GM12878 (cell line): ENCODE data around the gene WDR86. TPM values are rescaled to one million over a fixed set of nuclear protein-coding genes. Genes with fewer than 3 reads are reported as not detected.

Source experiments
- ATAC-seq: fragments of 200-7000 bp; cut with Tn5 transposase; 3 replicates; pipeline ENCODE4 v1.9.1; 2020; ENCODE audit warnings: mild to moderate bottlenecking, moderate library complexity
- BruUV-seq: library from RNA; stranded (reverse); fragments of 400-500 nt; replicated peaks from 2 replicates; lab custom pipeline; 2021; lab: Mats Ljungman, UMichigan
- CTCF ChIA-PET: fragments of 300-600 bp; sonication (Branson Sonifier 250); formaldehyde crosslinking; extraction: SDS; loops from one replicate; lab custom pipeline; 2021; ENCODE audit warnings: inconsistent platforms; lab: Yijun Ruan, JAX
- POLR2A ChIA-PET: fragments of 350-600 bp; formaldehyde crosslinking; extraction: SDS; loops from one replicate; lab custom pipeline; 2021; ENCODE audit warnings: inconsistent platforms; lab: Charles Lee
- RAD21 ChIA-PET: fragments of 300-600 bp; sonication (Branson Sonifier 250); formaldehyde crosslinking; loops from one replicate; lab custom pipeline; 2023; ENCODE audit warnings: antibody characterized with exemption; ENCODE audit not compliant: unreplicated experiment; lab: Charles Lee
- SMC1A ChIA-PET: fragments of 300-600 bp; sonication (Branson Sonifier 250); formaldehyde crosslinking; loops from one replicate; lab custom pipeline; 2023; ENCODE audit not compliant: unreplicated experiment, uncharacterized antibody; lab: Charles Lee
- DNase-seq: peaks from one replicate; pipeline ENCODE4 v3.0.0-alpha.2; 2011; ENCODE audit warnings: low read depth, low spot score
- FAIRE-seq: peaks from 3 replicates; lab custom pipeline; 2011; peaks lifted over from hg19 to GRCh38; lab: Jason Lieb, UNC
- H2AFZ ChIP-seq: 2 replicates; pipeline ENCODE4 v1.6.0; 2011; ENCODE audit warnings: low read depth, low read length, control low read depth; ENCODE audit not compliant: control insufficient read depth
- H3K27ac ChIP-seq: 2 replicates; pipeline ENCODE4 v1.5.1; 2011; ENCODE audit warnings: control low read depth; ENCODE audit not compliant: control insufficient read depth, insufficient read depth
- H3K27me3 ChIP-seq, 2 experiments: replicated peaks in 1 of 2; 2 replicates each; pipeline versions ENCODE4 v1.6.0 to v1.6.1; 2011; ENCODE audit warnings: low read length in 1 of 2; ENCODE audit not compliant: control insufficient read depth in 2 of 2, insufficient read depth in 2 of 2
- H3K36me3 ChIP-seq, 2 experiments: 2 replicates each; pipeline ENCODE4 v1.5.1; 2011; ENCODE audit warnings: low read length in 1 of 2; ENCODE audit not compliant: control insufficient read depth in 2 of 2, insufficient read depth in 2 of 2
- H3K4me1 ChIP-seq: 2 replicates; pipeline ENCODE4 v1.6.1; 2011; ENCODE audit warnings: mild to moderate bottlenecking, low read length, moderate library complexity, mixed read lengths; ENCODE audit not compliant: control insufficient read depth, insufficient read depth
- H3K4me2 ChIP-seq: 2 replicates; pipeline ENCODE4 v1.6.0; 2011; ENCODE audit warnings: control low read depth; ENCODE audit not compliant: control insufficient read depth, insufficient read depth
- H3K4me3 ChIP-seq: fragments of 200-600 bp; sonication (generic); 2 replicates; pipeline ENCODE4 v1.5.1; 2016
- H3K79me2 ChIP-seq: 2 replicates; pipeline ENCODE4 v1.6.0; 2011; ENCODE audit warnings: low read length; ENCODE audit not compliant: control insufficient read depth, insufficient read depth
- H3K9ac ChIP-seq: 2 replicates; pipeline ENCODE4 v1.8.0; 2011; ENCODE audit warnings: low read length, control low read depth, mixed read lengths; ENCODE audit not compliant: control insufficient read depth, insufficient read depth
- H3K9me3 ChIP-seq: replicated peaks from 3 replicates; pipeline ENCODE4 v1.5.1; 2011; ENCODE audit warnings: mild to moderate bottlenecking, low read length; ENCODE audit not compliant: control insufficient read depth, insufficient read depth
- H4K20me1 ChIP-seq: 2 replicates; pipeline ENCODE4 v1.6.0; 2011; ENCODE audit not compliant: control insufficient read depth, insufficient read depth
- CHD2 ChIP-seq: IDR thresholded peaks from 2 replicates; pipeline ENCODE4 v1.6.1; 2011; ENCODE audit warnings: low read depth, low read length, improper control_type of control experiment, borderline replicate concordance
- NFIC ChIP-seq: IDR thresholded peaks from 2 replicates; pipeline ENCODE4 v1.6.1; 2012; ENCODE audit warnings: low read depth, mild to moderate bottlenecking, inconsistent platforms, low read length, moderate library complexity
- RELA ChIP-seq: fragments of 450-650 bp; IDR thresholded peaks from 2 replicates; pipeline ENCODE4 v1.8.0; 2014; ENCODE audit warnings: borderline replicate concordance; ENCODE audit not compliant: partially characterized antibody
- SUZ12 ChIP-seq: fragments of 200-600 bp; sonication (generic); IDR thresholded peaks from one replicate; pipeline ENCODE4 v1.6.1; 2018; ENCODE audit warnings: antibody characterized with exemption, mild to moderate bottlenecking; ENCODE audit not compliant: unreplicated experiment
- WGBS: methylation state at CpG from one replicate; pipeline ENCODE4 v1.1.6; 2016; ENCODE audit warnings: low lambda C conversion rate; ENCODE audit not compliant: insufficient replicate concordance, insufficient coverage; ENCODE audit errors: missing lambda C conversion rate; 5-methylcytosine and 5-hydroxymethylcytosine counted together
- in situ Hi-C: fragments of 300-500 bp; cut with MboI; formaldehyde crosslinking; loops from 9 replicates; pipeline ENCODE4 v1.14.3; 2018; ENCODE audit warnings: mixed read lengths
- intact Hi-C: fragments of 100-400 bp; cut with micrococcal nuclease; formaldehyde crosslinking; loops from one replicate; pipeline ENCODE4 v1.14.2; 2022; ENCODE audit not compliant: unreplicated experiment
- polyA plus RNA-seq, 11 experiments: library from polyadenylated mRNA; depleted of rRNA in 4 of 11; unstranded in 6 of 11; stranded (reverse) in 5 of 11; fragments of >200 nt; fragmentation: Nextera tagmentation in 4 of 11; fragmentation: Illumina TruSeq in 1 of 11; extraction: Ambion mirVana in 4 of 11; extraction: Trizol in 1 of 11; gene quantifications; 1 replicate in 1 of 11; 2 replicates in 10 of 11; pipeline versions ENCODE4 v1.2.1 to v1.2.3, GENCODE V29; 2011 to 2016; ENCODE audit warnings: inconsistent platforms in 2 of 11, missing spikeins in 2 of 11, low read depth in 1 of 11
- total RNA-seq, 4 experiments: library from RNA; depleted of rRNA in 3 of 4; stranded (reverse); fragments of >200 nt in 3 of 4; fragmentation: Illumina TruSeq in 1 of 4; extraction: Trizol in 1 of 4; gene quantifications; 2 replicates each; pipeline versions ENCODE4 v1.2.1 to v1.2.3, GENCODE V29; 2013 to 2021
- TF ChIP-seq, protein P1 (sequence below), 3 experiments: IDR thresholded peaks in 2 of 3; conservative IDR thresholded peaks in 1 of 3; 2 replicates each; pipeline ENCODE4 v1.5.1; 2011; ENCODE audit warnings: low read depth in 3 of 3, low read length in 3 of 3, mild to moderate bottlenecking in 3 of 3, control low read depth in 2 of 3, moderate library complexity in 2 of 3, inconsistent platforms in 1 of 3, mixed read lengths in 1 of 3; ENCODE audit not compliant: control insufficient read depth in 2 of 3, insufficient read depth in 1 of 3; ENCODE audit errors: extremely low read depth in 1 of 3
- TF ChIP-seq, protein P2 (sequence below): IDR thresholded peaks from 2 replicates; pipeline ENCODE4 v1.6.1; 2011; ENCODE audit warnings: low read depth, low read length, improper control_type of control experiment, borderline replicate concordance

The WDR86 gene
- total and polyA plus RNA-seq, 10 of the 15 experiments (the other 5 are each of a cell fraction or from before 2014, with no cell fraction given), result 0.05 to 0.19 (median 0.15) TPM; not detected in 7

DNA sequence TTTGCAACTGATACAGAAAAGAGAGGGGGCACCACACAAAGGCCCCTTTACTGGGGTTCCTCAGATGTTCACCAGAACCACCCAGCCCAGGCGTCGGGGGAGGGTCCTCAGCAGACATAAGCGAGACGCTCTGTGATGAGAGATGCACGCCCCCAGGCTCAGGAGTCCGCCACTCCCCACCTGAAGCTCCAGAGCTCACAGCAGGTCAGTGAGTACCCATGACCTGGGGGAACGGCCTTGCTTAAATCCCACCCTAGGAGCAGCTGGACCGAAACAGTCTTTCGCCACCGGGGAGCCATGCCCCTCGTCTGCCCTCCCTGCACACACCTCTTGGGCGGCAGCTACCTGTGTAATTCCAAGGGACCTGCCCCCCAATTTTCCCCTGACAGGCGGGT, 27.3 kb upstream of the WDR86 start:
- Histone ChIP-seq H3K4me2 (no peak overlapping the region), H3K9me3 (no peaks in the 10 kb centered on the region), H3K27ac (no peak overlapping the region), H4K20me1 (no peaks in the 10 kb centered on the region), H3K27me3 (peaks cover 0 to 2% of the 10 kb centered on the region in 2 experiments; a peak in 2 of 4 replicates), H3K9ac (no peak overlapping the region), H3K4me3 (no peak overlapping the region), H3K79me2 (no peaks in the 10 kb centered on the region), H2AFZ (no peak overlapping the region), H3K36me3 (no peaks in the 10 kb centered on the region), H3K4me1 (peaks cover 8% of the 10 kb centered on the region)
- no peak for TF ChIP-seq SUZ12
- RAD21 ChIA-PET, result interaction anchor here (0.8 to 1.2 kb wide), 2 partner anchors 12 to 196 kb away, joined by 3 read pairs; no protein-coding TSS in a partner anchor
- 35% methylated on average over 13 of the region's 13 CpGs for WGBS
- CTCF ChIA-PET, result interaction anchor here (0.6 to 1.6 kb wide), 2 partner anchors 11 to 68 kb away, joined by 3 to 4 read pairs; no protein-coding TSS in a partner anchor
- ATAC-seq (no peak), FAIRE-seq (no peak), DNase-seq (no peak)
- POLR2A ChIA-PET, result no interaction called here
- intact Hi-C loops (no loop called here), in situ Hi-C loops (no loop called here)
- BruUV-seq, result no TSS peak
- SMC1A ChIA-PET, result no interaction called here

DNA sequence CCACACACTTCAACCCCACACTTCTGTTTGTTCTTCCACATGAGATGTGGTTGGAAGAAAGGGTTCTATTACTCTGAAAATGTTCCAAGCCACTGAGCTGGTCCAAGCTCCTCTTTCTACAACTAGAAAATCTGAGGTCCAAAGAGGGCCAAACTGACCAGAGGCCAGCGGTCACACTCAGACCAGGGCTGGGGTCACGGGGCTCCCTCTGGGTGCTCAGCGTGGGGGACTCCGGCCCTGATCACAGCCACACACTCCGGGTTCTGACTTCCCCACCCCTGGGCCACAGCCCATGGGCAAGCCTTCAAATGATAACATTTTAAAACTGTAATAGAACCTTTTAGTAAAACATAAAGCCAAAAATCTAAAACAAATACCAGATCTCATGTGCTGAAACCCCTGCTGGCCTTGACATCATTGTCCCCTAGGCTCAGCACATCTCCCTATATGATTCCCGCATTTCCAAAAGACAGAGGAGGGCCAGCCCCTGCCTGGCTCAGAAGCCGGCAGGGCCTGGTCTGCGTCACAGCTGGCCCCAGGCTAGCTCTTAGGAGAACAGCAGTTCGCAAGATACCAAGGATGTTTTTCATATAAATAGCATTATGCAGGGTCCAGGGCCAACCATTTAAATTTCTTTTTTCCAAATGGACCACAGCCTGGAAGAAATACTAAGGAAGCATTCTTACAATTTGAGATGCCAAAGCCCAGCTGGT, 26.8 kb upstream of the WDR86 start:
- 46% methylated on average over 9 of the region's 9 CpGs for WGBS
- H3K9ac ChIP-seq, result no peak overlapping the region
- peaks cover 8% of the 10 kb centered on the region for H3K4me1 ChIP-seq
- DNase-seq (no peak), FAIRE-seq (no peak), ATAC-seq (no peak)
- SMC1A ChIA-PET, result no interaction called here
- H3K9me3 ChIP-seq, result no peaks in the 10 kb centered on the region
- no peaks in the 10 kb centered on the region for H3K79me2 ChIP-seq
- POLR2A ChIA-PET, result no interaction called here
- CTCF ChIA-PET, result interaction anchor here (0.6 to 1.6 kb wide), 2 partner anchors 12 to 68 kb away, joined by 3 to 4 read pairs; no protein-coding TSS in a partner anchor
- no TSS peak for BruUV-seq
- no peaks in the 10 kb centered on the region for H4K20me1 ChIP-seq
- H3K27me3 ChIP-seq, result peaks cover 0 to 2% of the 10 kb centered on the region in 2 experiments; a peak in 2 of 4 replicates
- H3K4me2 ChIP-seq, result no peak overlapping the region
- TF ChIP-seq NFIC, result no peak
- TF ChIP-seq, protein P1, sequence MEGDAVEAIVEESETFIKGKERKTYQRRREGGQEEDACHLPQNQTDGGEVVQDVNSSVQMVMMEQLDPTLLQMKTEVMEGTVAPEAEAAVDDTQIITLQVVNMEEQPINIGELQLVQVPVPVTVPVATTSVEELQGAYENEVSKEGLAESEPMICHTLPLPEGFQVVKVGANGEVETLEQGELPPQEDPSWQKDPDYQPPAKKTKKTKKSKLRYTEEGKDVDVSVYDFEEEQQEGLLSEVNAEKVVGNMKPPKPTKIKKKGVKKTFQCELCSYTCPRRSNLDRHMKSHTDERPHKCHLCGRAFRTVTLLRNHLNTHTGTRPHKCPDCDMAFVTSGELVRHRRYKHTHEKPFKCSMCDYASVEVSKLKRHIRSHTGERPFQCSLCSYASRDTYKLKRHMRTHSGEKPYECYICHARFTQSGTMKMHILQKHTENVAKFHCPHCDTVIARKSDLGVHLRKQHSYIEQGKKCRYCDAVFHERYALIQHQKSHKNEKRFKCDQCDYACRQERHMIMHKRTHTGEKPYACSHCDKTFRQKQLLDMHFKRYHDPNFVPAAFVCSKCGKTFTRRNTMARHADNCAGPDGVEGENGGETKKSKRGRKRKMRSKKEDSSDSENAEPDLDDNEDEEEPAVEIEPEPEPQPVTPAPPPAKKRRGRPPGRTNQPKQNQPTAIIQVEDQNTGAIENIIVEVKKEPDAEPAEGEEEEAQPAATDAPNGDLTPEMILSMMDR (IDR thresholded peaks at IDR 0.05 in 2 of 3, conservative IDR thresholded peaks at IDR 0.05 in 1 of 3; ENCODE audit: control insufficient read depth in 2 of 3, extremely low read depth in 1 of 3, insufficient read depth in 1 of 3, low read depth in 3 of 3, low read length in 3 of 3), result no peak
- no peak for TF ChIP-seq CHD2
- TF ChIP-seq, protein P2, sequence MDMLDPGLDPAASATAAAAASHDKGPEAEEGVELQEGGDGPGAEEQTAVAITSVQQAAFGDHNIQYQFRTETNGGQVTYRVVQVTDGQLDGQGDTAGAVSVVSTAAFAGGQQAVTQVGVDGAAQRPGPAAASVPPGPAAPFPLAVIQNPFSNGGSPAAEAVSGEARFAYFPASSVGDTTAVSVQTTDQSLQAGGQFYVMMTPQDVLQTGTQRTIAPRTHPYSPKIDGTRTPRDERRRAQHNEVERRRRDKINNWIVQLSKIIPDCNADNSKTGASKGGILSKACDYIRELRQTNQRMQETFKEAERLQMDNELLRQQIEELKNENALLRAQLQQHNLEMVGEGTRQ, result no peak
- TF ChIP-seq RELA, result no peak
- in situ Hi-C loops (no loop called here), intact Hi-C loops (no loop called here)
- no peak overlapping the region for H2AFZ ChIP-seq
- RAD21 ChIA-PET, result interaction anchor here (0.8 to 1.2 kb wide), 2 partner anchors 12 to 197 kb away, joined by 3 read pairs; no protein-coding TSS in a partner anchor
- H3K27ac ChIP-seq, result no peak overlapping the region
- H3K36me3 ChIP-seq, result no peaks in the 10 kb centered on the region
- no peak overlapping the region for H3K4me3 ChIP-seq
